Thyroid gland (tissue), 4 donors: ENCODE results near the gene ARPP21. TPM values are rescaled to one million over a fixed set of nuclear protein-coding genes. Genes with fewer than 3 reads are reported as not detected.

ENCODE experiments used
- DNase-seq, 2 donors: peaks; one replicate each; pipeline ENCODE4 v3.0.0-alpha.2; 2019
- H3K27ac ChIP-seq, 3 donors: fragments of 200-600 bp; sonication (generic); 1 replicate in 2 of 3; 2 replicates in 1 of 3; pipeline ENCODE4 v1.5.1; 2016 to 2019; ENCODE audit warnings: mild to moderate bottlenecking in 1 of 3, moderate library complexity in 1 of 3
- H3K27me3 ChIP-seq: fragments of 200-600 bp; sonication (generic); one replicate; pipeline ENCODE4 v1.5.1; 2019
- H3K36me3 ChIP-seq, 2 donors: fragments of 200-600 bp; sonication (generic); one replicate each; pipeline ENCODE4 v1.5.1; 2016 to 2019
- H3K4me1 ChIP-seq, 2 donors: fragments of 200-600 bp; sonication (generic); one replicate each; pipeline ENCODE4 v1.5.1; 2017 to 2019
- H3K4me3 ChIP-seq, 3 donors: fragments of 200-600 bp; sonication (generic); replicated peaks in 1 of 3; 1 replicate in 2 of 3; 2 replicates in 1 of 3; pipeline ENCODE4 v1.5.1; 2016; ENCODE audit warnings: mild to moderate bottlenecking in 1 of 3
- H3K9me3 ChIP-seq: fragments of 200-600 bp; sonication (generic); one replicate; pipeline ENCODE4 v1.5.1; 2017
- POLR2A ChIP-seq, 2 donors: fragments of 450-650 bp; IDR thresholded peaks; one replicate each; pipeline ENCODE4 v1.6.1; 2017; ENCODE audit warnings: antibody characterized with exemption in 2 of 2, mild to moderate bottlenecking in 2 of 2, moderate library complexity in 1 of 2
- WGBS, 2 donors: methylation state at CpG; one replicate each; pipeline ENCODE4 v1.1.5; 2017; 5-methylcytosine and 5-hydroxymethylcytosine counted together
- intact Hi-C: fragments of 100-400 bp; cut with DNase I; formaldehyde crosslinking; loops from one replicate; pipeline ENCODE4 v1.15.1; 2023
- total RNA-seq, 4 donors: library from RNA; depleted of rRNA; stranded (reverse); fragments of >200 nt; gene quantifications; one replicate each; pipeline ENCODE4 v1.2.3, GENCODE V29; 2016
- TF ChIP-seq, protein P1 (sequence below), 6 experiments: fragments of 200-600 bp in 3 of 6; fragments of 450-650 bp in 3 of 6; sonication (generic) in 3 of 6; IDR thresholded peaks; one replicate each; pipeline ENCODE4 v1.5.1; 2016 to 2019; ENCODE audit warnings: antibody characterized with exemption in 6 of 6, mild to moderate bottlenecking in 2 of 6, inconsistent platforms in 1 of 6, moderate library complexity in 1 of 6

ARPP21 gene
- total RNA-seq, 4 donors from 2014 or later, result not detected

- TF ChIP-seq, protein P1, sequence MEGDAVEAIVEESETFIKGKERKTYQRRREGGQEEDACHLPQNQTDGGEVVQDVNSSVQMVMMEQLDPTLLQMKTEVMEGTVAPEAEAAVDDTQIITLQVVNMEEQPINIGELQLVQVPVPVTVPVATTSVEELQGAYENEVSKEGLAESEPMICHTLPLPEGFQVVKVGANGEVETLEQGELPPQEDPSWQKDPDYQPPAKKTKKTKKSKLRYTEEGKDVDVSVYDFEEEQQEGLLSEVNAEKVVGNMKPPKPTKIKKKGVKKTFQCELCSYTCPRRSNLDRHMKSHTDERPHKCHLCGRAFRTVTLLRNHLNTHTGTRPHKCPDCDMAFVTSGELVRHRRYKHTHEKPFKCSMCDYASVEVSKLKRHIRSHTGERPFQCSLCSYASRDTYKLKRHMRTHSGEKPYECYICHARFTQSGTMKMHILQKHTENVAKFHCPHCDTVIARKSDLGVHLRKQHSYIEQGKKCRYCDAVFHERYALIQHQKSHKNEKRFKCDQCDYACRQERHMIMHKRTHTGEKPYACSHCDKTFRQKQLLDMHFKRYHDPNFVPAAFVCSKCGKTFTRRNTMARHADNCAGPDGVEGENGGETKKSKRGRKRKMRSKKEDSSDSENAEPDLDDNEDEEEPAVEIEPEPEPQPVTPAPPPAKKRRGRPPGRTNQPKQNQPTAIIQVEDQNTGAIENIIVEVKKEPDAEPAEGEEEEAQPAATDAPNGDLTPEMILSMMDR (IDR thresholded peaks at IDR 0.05), result no peak
- no peak for TF ChIP-seq POLR2A (IDR thresholded peaks at IDR 0.05)
- H3K27me3 ChIP-seq, result peaks cover 3% of the 10 kb centered on the region
- H3K4me1 ChIP-seq, result peaks cover 0 to under 1% of the 10 kb centered on the region in 2 donors
- no peaks in the 10 kb centered on the region for H3K9me3 ChIP-seq
- intact Hi-C loops, result no loop called here
- 83 to 85% methylated on average over 2 of the region's 2 CpGs for WGBS, 2 donors
- no peak overlapping the region for H3K27ac ChIP-seq
- DNase-seq, result no peak
- no peaks in the 10 kb centered on the region for H3K36me3 ChIP-seq
- no peak overlapping the region for H3K4me3 ChIP-seq
These were observed 5.9 kb downstream of the ARPP21 start for GRCh38 chr3:35645189-35645588.

DNA sequence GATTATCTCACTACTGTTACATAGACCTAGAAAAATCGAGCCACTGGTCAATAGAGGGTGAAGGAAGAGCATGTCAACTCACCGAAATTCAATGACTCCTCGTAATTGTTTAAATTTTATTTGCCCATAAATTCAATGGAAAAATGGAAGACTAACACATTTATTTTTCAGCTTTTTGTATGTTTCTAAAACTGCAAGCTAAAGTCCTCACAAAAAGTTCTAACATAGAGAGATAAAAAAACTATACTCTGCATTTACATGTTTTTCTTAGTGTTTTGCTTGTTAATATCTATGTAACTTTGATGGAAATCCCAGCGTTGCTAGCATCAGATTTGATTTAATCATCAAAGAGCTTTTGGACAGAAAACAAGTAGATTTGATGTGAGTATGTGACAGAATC, 6.8 kb downstream of the ARPP21 start:
- 89 to 91% methylated on average over 4 of the region's 4 CpGs for WGBS, 2 donors
- no peaks in the 10 kb centered on the region for H3K36me3 ChIP-seq
- TF ChIP-seq POLR2A (IDR thresholded peaks at IDR 0.05), result no peak
- TF ChIP-seq, protein P1 (IDR thresholded peaks at IDR 0.05), result no peak

DNA sequence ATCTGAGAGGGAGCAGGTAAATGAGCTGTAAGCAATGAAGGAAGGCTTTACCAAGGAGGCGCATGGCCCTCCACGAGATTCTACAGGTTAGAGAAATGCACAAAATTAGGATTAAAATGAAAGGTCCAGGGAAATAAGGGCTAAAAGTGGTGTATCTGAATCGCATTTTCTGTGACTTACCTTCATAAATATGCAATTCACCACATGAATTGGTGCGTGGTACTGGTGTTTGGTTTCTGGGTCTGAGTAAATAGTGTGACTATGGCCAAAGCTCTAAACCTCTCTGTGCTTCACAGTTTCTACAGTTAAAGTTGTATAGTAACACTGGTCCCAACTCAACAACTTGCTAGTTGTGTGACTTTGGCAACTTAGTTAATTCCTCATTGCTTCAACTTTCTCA, 8.1 kb downstream of the ARPP21 start:
- TF ChIP-seq, protein P1 (IDR thresholded peaks at IDR 0.05), result no peak
- no peak for TF ChIP-seq POLR2A (IDR thresholded peaks at IDR 0.05)
- Histone ChIP-seq H3K27ac (no peak overlapping the region), H3K9me3 (no peaks in the 10 kb centered on the region), H3K36me3 (no peaks in the 10 kb centered on the region), H3K27me3 (no peaks in the 10 kb centered on the region), H3K4me1 (no peaks in the 10 kb centered on the region), H3K4me3 (no peak overlapping the region)
- 92 to 94% methylated on average over 4 of the region's 4 CpGs for WGBS, 2 donors
- intact Hi-C loops, result no loop called here
- DNase-seq, result no peak

More for the DNA sequence above, 6.8 kb downstream of the ARPP21 start:
- intact Hi-C loops, result no loop called here
- no peak for DNase-seq
- H3K4me1 ChIP-seq, result no peaks in the 10 kb centered on the region
- H3K4me3 ChIP-seq, result no peak overlapping the region
- no peaks in the 10 kb centered on the region for H3K27me3 ChIP-seq
- H3K9me3 ChIP-seq, result no peaks in the 10 kb centered on the region
- H3K27ac ChIP-seq, result no peak overlapping the region

GRCh38 chr3:35648347-35648746, 9.0 kb downstream of the ARPP21 start:
- no peak for DNase-seq
- TF ChIP-seq POLR2A (IDR thresholded peaks at IDR 0.05), result no peak
- TF ChIP-seq, protein P1 (IDR thresholded peaks at IDR 0.05), result no peak

DNA sequence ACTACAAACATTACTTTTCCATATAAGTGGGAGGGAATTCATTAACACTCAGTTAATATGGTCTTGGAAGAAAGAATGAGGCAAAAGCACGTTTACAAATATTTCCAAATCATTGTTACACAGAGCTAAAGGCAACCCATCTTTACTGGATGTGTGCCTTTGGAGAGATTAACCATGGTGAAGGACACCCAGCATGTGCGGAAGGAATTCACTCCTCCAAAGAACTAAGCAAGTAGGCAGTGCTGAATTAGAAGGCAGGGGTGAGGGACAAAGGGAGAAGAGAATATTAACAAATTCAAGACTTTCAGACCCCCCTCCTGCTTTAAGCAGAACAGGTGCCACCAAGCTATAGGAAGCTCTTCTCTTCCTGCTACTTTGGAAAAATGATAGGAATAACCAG, 10.1 kb downstream of the ARPP21 start:
- Histone ChIP-seq H3K27ac (no peak overlapping the region), H3K4me1 (no peaks in the 10 kb centered on the region), H3K27me3 (no peaks in the 10 kb centered on the region), H3K4me3 (no peak overlapping the region), H3K9me3 (no peaks in the 10 kb centered on the region), H3K36me3 (no peaks in the 10 kb centered on the region)
- no peak for TF ChIP-seq POLR2A (IDR thresholded peaks at IDR 0.05)
- TF ChIP-seq, protein P1 (IDR thresholded peaks at IDR 0.05), result no peak
- 80 to 84% methylated on average over 2 of the region's 2 CpGs for WGBS, 2 donors
- DNase-seq, result no peak
- intact Hi-C loops, result no loop called here

More at GRCh38 chr3:35648347-35648746, 9.0 kb downstream of the ARPP21 start:
- Histone ChIP-seq H3K4me1 (no peaks in the 10 kb centered on the region), H3K9me3 (no peaks in the 10 kb centered on the region), H3K27me3 (no peaks in the 10 kb centered on the region), H3K27ac (no peak overlapping the region), H3K36me3 (no peaks in the 10 kb centered on the region), H3K4me3 (no peak overlapping the region)
- intact Hi-C loops, result no loop called here
- 76 to 86% methylated on average over 2 of the region's 2 CpGs for WGBS, 2 donors
